ENCODE results near the gene FOXRED2. TPM values are rescaled to one million over a fixed set of nuclear protein-coding genes. Genes with fewer than 3 reads are reported as not detected.

The FOXRED2 gene
- total RNA-seq, 3 donors from 2014 or later: 2.8 to 8.6 (median 6.4) TPM

- H3K4me1 ChIP-seq (ENCODE audit: low read depth): peaks cover 36% of the 10 kb centered on the region
- intact Hi-C loops (cut with DNase I, micrococcal nuclease): loop anchor here in 1 of 2 donors (10.0 kb wide), 1 partner anchor 65 kb away; the partner anchor contains the start of gene MYH9
Measured at GRCh38 chr22:36449596-36450175, 57.2 kb downstream of the FOXRED2 start.

GRCh38 chr22:36447632-36448031 is 59.2 kb downstream of the FOXRED2 start:
- H3K36me3 ChIP-seq (ENCODE audit: low read depth): no peaks in the 10 kb centered on the region
- intact Hi-C loops (cut with DNase I, micrococcal nuclease): no loop called here
- TF ChIP-seq CTCF (IDR thresholded peaks at IDR 0.05): no peak
- H3K4me3 ChIP-seq: no peak overlapping the region
- no peak for ATAC-seq
- DNase-seq: peak in 1 of 3 donors; percentile 28
- H3K4me1 ChIP-seq (ENCODE audit: low read depth): peaks cover 22% of the 10 kb centered on the region
- no peaks in the 10 kb centered on the region for H3K9me3 ChIP-seq

More at GRCh38 chr22:36449596-36450175, 57.2 kb downstream of the FOXRED2 start:
- TF ChIP-seq CTCF (IDR thresholded peaks at IDR 0.05): no peak
- ATAC-seq: no peak
- no peak for DNase-seq
- Histone ChIP-seq H3K4me3 (no peak overlapping the region), H3K36me3 (ENCODE audit: low read depth) (no peaks in the 10 kb centered on the region), H3K9me3 (no peaks in the 10 kb centered on the region)

GRCh38 chr22:36445158-36445668 is 61.6 kb downstream of the FOXRED2 start:
- Histone ChIP-seq H3K9me3 (no peaks in the 10 kb centered on the region), H3K4me3 (no peak overlapping the region), H3K4me1 (ENCODE audit: low read depth) (peaks cover 10% of the 10 kb centered on the region), H3K36me3 (ENCODE audit: low read depth) (no peaks in the 10 kb centered on the region)
- peak; percentile 8 for ATAC-seq
- intact Hi-C loops (cut with DNase I, micrococcal nuclease): no loop called here
- TF ChIP-seq CTCF (IDR thresholded peaks at IDR 0.05): no peak
- peak in 1 of 3 donors; percentile 45 for DNase-seq

- no peak for DNase-seq
- Histone ChIP-seq H3K9me3 (no peaks in the 10 kb centered on the region), H3K4me1 (ENCODE audit: low read depth) (peaks cover 14% of the 10 kb centered on the region), H3K36me3 (ENCODE audit: low read depth) (no peaks in the 10 kb centered on the region), H3K4me3 (no peak overlapping the region)
- no peak for ATAC-seq
- intact Hi-C loops (cut with DNase I, micrococcal nuclease): no loop called here
- no peak for TF ChIP-seq CTCF (IDR thresholded peaks at IDR 0.05)
Measured at GRCh38 chr22:36443198-36443770, 63.6 kb downstream of the FOXRED2 start.

GRCh38 chr22:36442506-36443197 is 64.2 kb downstream of the FOXRED2 start:
- no peak overlapping the region for H3K4me3 ChIP-seq
- H3K9me3 ChIP-seq: no peaks in the 10 kb centered on the region
- H3K36me3 ChIP-seq (ENCODE audit: low read depth): no peaks in the 10 kb centered on the region
- DNase-seq: peak; percentile 82 to 84 (median 83)
- ATAC-seq: peak; percentile 91
- peaks cover 14% of the 10 kb centered on the region for H3K4me1 ChIP-seq (ENCODE audit: low read depth)
- no peak for TF ChIP-seq CTCF (IDR thresholded peaks at IDR 0.05)
- intact Hi-C loops (cut with DNase I, micrococcal nuclease): no loop called here

All from mucosa of descending colon (tissue), 3 donors.